ENCODE results near the gene RIMBP2.

- TF ChIP-seq CTCF (IDR thresholded peaks at IDR 0.05; ENCODE audit: poor library complexity, severe bottlenecking) (no peak), RAD21 (conservative IDR thresholded peaks at IDR 0.05) (no peak), TAF1 (IDR thresholded peaks at IDR 0.05; ENCODE audit: low read depth) (no peak), POLR2AphosphoS5 (IDR thresholded peaks at IDR 0.05) (no peak), REST (IDR thresholded peaks at IDR 0.05; ENCODE audit: borderline replicate concordance) (no peak), EP300 (conservative IDR thresholded peaks at IDR 0.05; ENCODE audit: poor library complexity, severe bottlenecking) (no peak)
Observed at GRCh38 chr12:130592641-130593040, 123.5 kb downstream of the RIMBP2 start.

Measured in neural cell (in vitro differentiated cells).